HG03378 (cell line): Measurements from ENCODE around the gene IREB2.

ENCODE experiments used
- ATAC-seq: cut with Tn5 transposase; IDR thresholded peaks from one replicate; pipeline ENCODE4 v1.9.1; 2021; ENCODE audit warnings: mild to moderate bottlenecking, moderate library complexity; ENCODE audit not compliant: unreplicated experiment

IREB2 gene

DNA sequence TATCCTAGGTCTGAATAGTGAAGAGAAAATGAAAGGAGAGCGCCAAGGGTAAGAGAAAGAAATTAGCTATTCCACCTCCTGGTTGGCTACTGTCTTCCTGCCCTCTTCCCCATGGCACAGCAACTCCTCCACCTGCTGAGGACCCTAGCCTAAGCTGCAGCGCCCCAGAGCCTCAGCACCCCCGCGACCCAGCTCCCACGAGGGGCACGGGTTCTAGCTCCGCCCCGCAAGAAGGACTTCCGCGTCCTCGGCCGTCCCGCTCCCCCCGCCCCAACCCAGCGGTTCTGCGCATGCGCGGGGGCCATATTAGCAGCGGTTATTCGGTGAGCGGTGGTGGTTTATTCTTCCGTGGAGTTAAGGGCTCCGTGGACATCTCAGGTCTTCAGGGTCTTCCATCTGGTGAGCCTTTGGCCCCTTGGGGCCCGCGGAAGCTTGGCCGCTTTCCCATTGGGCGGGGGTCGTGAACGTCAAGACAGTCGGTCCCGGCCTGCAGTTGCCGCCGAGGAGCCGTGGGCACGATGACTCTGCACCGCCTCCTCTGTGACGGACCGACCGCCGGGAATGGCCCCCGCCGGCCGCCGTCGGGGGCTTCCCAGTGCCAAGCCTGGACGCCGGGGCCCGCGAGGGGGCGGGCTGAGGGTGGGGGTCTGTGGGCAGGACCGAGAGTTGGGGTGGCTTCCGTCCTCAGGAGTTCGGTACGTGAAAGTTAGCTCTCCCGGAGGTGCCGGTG is 102.3 kb downstream of the IREB2 start, which contains the start of gene PSMA4:
TSS of gene PSMA4 (plus strand) at position 304 of the 730 bp plus-strand sequence. CDS start 1,484 bp downstream, outside the sequence.
- peak; percentile 59 for ATAC-seq

DNA sequence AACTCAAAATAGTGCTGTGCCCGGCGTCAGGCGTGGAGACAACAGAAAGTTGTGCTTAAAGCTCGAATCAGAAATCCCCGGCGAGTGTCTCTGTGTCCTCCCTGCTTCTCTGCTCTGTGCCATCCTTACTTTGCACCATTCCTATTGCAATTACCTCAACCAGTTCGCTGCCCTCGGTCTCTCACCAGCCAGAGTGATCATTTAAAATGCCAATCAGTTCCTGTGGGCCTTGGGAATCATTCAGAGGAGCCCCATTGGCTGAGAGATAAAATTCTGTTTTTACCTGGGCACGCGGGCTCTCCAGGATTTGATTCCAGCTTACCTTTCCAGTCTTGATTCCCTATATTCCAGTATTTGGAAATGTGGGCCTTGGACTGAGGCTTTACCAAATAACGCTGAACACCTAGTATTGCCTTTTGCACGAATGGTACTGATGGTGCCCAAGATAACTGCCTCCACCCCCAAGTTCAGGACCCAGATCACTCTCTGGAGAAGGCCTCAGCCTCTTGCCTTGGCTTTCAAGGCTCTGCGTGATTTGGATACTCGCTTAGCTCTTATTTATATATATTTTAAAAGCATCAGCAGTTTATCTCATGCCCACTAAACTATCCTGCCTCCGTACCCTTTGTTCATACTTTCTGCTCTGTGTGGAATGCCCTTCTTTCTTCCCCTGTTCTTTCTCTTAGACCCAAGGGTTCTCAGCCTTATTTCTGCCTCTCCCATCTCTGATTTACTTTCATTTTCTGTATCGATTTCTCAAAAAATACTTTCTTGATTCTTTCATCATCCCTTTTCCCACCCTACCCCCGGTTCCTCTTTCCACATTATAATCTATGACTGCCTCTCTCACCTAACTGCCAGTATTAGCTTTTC is 103.1 kb downstream of the IREB2 start:
- no peak for ATAC-seq

DNA sequence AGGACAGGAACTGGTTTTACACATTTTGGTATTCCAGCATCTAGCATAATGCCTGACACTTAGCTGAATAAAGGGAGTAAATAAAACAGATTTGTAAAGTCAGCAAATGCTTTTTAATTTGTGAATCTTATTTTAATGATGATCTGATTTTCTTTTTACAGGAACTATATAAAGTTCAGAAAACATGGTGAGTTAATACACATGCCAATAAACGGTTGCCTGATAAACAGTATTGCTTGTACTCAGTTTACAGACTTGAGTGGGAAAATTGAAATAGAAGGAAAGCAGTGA is 103.7 kb downstream of the IREB2 start:
- no peak for ATAC-seq

DNA sequence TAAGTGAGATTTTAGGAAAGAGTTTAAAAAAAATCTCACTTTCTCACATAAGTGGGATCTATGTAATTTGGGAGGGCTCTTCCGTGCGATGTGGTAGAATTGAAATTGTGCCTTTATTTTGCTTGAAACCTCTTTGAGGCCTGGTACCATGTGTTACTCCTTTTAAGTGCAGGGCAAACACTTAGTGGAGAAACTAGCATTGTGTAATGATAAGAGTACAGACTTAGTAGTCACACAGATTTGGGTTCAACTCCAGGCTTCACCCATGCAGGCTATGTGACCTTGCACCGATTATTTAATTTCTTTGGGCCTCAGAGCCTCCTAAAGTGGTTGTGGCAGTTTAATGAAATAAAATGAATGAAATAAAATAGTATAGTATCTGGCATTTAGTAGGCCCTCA is 104.6 kb downstream of the IREB2 start:
- no peak for ATAC-seq

DNA sequence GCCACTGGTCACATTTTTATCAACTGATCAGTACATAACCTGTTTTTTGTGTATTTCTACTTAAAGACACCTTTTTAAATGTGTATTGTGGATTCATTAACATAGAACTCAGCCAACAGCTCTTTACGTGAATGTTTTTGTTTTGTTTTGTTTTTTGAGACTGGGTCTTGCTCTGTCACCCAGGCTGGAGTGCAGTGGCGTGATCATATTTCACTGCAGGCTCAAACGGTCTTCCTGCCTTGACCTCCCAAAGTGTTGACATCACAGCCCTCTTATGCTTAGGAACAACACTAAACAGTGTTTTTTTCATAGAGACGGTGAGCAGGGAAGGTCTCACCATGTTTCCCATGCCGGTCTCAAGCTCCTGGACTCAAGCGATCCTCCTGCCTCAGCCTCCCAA is 112.2 kb downstream of the IREB2 start:
- no peak for ATAC-seq

DNA sequence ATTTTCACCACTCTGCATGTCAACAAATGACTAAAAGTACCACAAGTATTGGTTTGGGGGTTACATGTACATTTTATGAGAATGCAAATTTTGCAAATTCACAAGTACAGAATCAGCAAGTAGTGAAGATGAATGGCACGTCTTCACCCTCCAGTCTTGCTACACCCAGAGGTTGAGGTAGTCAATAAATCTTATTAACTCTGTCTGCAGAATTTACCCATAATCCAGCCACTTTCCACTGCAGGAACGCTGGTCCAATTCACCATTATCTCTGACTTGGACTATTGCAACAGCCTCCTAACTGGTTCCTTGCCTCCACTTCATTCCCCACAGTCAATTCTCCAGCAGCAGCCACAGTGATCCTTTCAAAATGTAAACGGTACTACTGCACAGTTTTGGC is 112.8 kb downstream of the IREB2 start:
- no peak for ATAC-seq
